ENCODE measurements around the gene C1QB. TPM values are rescaled to one million over a fixed set of nuclear protein-coding genes. Genes with fewer than 3 reads are reported as not detected.

Gene C1QB, protein sequence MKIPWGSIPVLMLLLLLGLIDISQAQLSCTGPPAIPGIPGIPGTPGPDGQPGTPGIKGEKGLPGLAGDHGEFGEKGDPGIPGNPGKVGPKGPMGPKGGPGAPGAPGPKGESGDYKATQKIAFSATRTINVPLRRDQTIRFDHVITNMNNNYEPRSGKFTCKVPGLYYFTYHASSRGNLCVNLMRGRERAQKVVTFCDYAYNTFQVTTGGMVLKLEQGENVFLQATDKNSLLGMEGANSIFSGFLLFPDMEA
- total RNA-seq (100 to 1,000 TPM; 112 to 174 TPM), polyA plus RNA-seq (100 to 1,000 TPM in 1 of 2 donors, 10 to 100 TPM in 1; 93.9 to 335 TPM)

DNA sequence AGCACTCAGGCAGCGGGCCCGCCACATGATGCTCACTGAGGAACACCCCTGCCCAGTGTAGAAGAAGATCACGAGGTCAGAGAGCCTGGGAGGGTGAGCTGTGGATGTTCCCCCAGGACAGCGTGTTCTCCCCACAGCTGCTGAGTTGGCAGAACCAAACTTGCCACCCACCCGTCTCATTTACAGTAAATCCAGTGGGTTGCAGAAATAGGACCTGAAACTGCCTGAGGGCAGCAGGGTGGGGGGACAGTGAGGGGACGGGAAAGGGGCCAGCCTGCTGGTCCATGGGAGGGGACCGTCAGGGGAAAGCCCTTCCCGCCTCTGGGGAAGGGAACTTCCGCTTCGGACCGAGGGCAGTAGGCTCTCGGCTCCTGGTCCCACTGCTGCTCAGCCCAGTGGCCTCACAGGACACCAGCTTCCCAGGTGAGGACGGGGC is at the start of gene C1QB:
Gene C1QB, plus strand, starts transcription at position 356 of the 436 bp plus-strand sequence. CDS start 6,227 bp downstream, outside the sequence.
- Histone ChIP-seq H3K27me3 (ENCODE audit: control insufficient read depth in 4 of 4, insufficient read depth in 4 of 4, low read length in 3 of 4) (no peaks in the 10 kb centered on the region), H3K27ac (ENCODE audit: low read depth in 1 of 2, low read length in 2 of 2) (no peak within 1 kb of the TSS), H3K4me3 (ENCODE audit: low read depth in 1 of 3, low read length in 3 of 3) (peak within 1 kb of the TSS in 2 of 3 donors; percentile 0 to 27), H3K36me3 (ENCODE audit: control insufficient read depth in 4 of 4, insufficient read depth in 3 of 4, low read depth in 1 of 4, low read length in 3 of 4) (no peaks in the 10 kb centered on the region), H3K4me1 (ENCODE audit: control insufficient read depth in 4 of 4, insufficient read depth in 4 of 4, low read length in 3 of 4) (no peaks in the 10 kb centered on the region), H3K9ac (ENCODE audit: low read depth in 1 of 2, low read length in 2 of 2) (no peak within 1 kb of the TSS), H3K9me3 (ENCODE audit: control insufficient read depth in 4 of 4, low read length in 3 of 4) (no peaks in the 10 kb centered on the region)
- TF ChIP-seq, protein P1, sequence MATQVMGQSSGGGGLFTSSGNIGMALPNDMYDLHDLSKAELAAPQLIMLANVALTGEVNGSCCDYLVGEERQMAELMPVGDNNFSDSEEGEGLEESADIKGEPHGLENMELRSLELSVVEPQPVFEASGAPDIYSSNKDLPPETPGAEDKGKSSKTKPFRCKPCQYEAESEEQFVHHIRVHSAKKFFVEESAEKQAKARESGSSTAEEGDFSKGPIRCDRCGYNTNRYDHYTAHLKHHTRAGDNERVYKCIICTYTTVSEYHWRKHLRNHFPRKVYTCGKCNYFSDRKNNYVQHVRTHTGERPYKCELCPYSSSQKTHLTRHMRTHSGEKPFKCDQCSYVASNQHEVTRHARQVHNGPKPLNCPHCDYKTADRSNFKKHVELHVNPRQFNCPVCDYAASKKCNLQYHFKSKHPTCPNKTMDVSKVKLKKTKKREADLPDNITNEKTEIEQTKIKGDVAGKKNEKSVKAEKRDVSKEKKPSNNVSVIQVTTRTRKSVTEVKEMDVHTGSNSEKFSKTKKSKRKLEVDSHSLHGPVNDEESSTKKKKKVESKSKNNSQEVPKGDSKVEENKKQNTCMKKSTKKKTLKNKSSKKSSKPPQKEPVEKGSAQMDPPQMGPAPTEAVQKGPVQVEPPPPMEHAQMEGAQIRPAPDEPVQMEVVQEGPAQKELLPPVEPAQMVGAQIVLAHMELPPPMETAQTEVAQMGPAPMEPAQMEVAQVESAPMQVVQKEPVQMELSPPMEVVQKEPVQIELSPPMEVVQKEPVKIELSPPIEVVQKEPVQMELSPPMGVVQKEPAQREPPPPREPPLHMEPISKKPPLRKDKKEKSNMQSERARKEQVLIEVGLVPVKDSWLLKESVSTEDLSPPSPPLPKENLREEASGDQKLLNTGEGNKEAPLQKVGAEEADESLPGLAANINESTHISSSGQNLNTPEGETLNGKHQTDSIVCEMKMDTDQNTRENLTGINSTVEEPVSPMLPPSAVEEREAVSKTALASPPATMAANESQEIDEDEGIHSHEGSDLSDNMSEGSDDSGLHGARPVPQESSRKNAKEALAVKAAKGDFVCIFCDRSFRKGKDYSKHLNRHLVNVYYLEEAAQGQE (IDR thresholded peaks at IDR 0.05), result no peak
- TF ChIP-seq HNF4G (IDR thresholded peaks at IDR 0.05) (no peak), HNF4A (conservative IDR thresholded peaks at IDR 0.05) (no peak), TAF1 (conservative IDR thresholded peaks at IDR 0.05) (no peak), FOXA1 (IDR thresholded peaks at IDR 0.05) (no peak), RAD21 (IDR thresholded peaks at IDR 0.05) (no peak), RXRA (IDR thresholded peaks at IDR 0.05) (no peak), JUND (IDR thresholded peaks at IDR 0.05) (no peak), YY1 (IDR thresholded peaks at IDR 0.05) (no peak), EGR1 (IDR thresholded peaks at IDR 0.05; ENCODE audit: low read depth in 2 of 2) (no peak), NR2F2 (IDR thresholded peaks at IDR 0.05) (no peak), SP1 (IDR thresholded peaks at IDR 0.05) (no peak), FOXA2 (IDR thresholded peaks at IDR 0.05) (no peak)
- TF ChIP-seq, protein P2, sequence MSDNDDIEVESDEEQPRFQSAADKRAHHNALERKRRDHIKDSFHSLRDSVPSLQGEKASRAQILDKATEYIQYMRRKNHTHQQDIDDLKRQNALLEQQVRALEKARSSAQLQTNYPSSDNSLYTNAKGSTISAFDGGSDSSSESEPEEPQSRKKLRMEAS (IDR thresholded peaks at IDR 0.05), result no peak
- TF ChIP-seq, protein P3, sequence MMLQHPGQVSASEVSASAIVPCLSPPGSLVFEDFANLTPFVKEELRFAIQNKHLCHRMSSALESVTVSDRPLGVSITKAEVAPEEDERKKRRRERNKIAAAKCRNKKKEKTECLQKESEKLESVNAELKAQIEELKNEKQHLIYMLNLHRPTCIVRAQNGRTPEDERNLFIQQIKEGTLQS (IDR thresholded peaks at IDR 0.05), result no peak
- TF ChIP-seq, protein P4, sequence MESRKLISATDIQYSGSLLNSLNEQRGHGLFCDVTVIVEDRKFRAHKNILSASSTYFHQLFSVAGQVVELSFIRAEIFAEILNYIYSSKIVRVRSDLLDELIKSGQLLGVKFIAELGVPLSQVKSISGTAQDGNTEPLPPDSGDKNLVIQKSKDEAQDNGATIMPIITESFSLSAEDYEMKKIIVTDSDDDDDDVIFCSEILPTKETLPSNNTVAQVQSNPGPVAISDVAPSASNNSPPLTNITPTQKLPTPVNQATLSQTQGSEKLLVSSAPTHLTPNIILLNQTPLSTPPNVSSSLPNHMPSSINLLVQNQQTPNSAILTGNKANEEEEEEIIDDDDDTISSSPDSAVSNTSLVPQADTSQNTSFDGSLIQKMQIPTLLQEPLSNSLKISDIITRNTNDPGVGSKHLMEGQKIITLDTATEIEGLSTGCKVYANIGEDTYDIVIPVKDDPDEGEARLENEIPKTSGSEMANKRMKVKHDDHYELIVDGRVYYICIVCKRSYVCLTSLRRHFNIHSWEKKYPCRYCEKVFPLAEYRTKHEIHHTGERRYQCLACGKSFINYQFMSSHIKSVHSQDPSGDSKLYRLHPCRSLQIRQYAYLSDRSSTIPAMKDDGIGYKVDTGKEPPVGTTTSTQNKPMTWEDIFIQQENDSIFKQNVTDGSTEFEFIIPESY (IDR thresholded peaks at IDR 0.05), result no peak
- TF ChIP-seq, protein P5, sequence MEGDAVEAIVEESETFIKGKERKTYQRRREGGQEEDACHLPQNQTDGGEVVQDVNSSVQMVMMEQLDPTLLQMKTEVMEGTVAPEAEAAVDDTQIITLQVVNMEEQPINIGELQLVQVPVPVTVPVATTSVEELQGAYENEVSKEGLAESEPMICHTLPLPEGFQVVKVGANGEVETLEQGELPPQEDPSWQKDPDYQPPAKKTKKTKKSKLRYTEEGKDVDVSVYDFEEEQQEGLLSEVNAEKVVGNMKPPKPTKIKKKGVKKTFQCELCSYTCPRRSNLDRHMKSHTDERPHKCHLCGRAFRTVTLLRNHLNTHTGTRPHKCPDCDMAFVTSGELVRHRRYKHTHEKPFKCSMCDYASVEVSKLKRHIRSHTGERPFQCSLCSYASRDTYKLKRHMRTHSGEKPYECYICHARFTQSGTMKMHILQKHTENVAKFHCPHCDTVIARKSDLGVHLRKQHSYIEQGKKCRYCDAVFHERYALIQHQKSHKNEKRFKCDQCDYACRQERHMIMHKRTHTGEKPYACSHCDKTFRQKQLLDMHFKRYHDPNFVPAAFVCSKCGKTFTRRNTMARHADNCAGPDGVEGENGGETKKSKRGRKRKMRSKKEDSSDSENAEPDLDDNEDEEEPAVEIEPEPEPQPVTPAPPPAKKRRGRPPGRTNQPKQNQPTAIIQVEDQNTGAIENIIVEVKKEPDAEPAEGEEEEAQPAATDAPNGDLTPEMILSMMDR (IDR thresholded peaks at IDR 0.05; ENCODE audit: low read depth, low read length, missing input control), result no peak
- WGBS, result 81% methylated on average over 13 of the region's 13 CpGs
- no peak for DNase-seq (ENCODE audit: low spot score)

All from liver (tissue), 9 donors.